HepG2 (cell line): ENCODE data around the gene ITGB7. TPM values are rescaled to one million over a fixed set of nuclear protein-coding genes. Genes with fewer than 3 reads are reported as not detected.

Experiments used
- ATF7 ChIP-seq, 2 experiments: fragments of 450-650 bp in 1 of 2; sonication (generic) in 1 of 2; formaldehyde crosslinking in 1 of 2; IDR thresholded peaks; 2 replicates each; pipeline versions ENCODE4 v1.4.0 to v1.6.1; 2016 to 2020; ENCODE audit warnings: antibody characterized with exemption in 1 of 2, mild to moderate bottlenecking in 1 of 2, missing genetic modification reagents in 1 of 2
- ERF ChIP-seq: IDR thresholded peaks from 2 replicates; pipeline ENCODE4 v1.6.1; 2018; ENCODE audit warnings: missing biosample characterization, missing genetic modification reagents
- GPN1 ChIP-seq: sonication (generic); formaldehyde crosslinking; IDR thresholded peaks from 2 replicates; pipeline ENCODE4 v1.5.1; 2020; ENCODE audit warnings: missing genetic modification reagents, borderline replicate concordance
- IRF1 ChIP-seq: sonication (generic); formaldehyde crosslinking; IDR thresholded peaks from 2 replicates; pipeline ENCODE4 v1.4.0; 2020; ENCODE audit warnings: low read depth, mild to moderate bottlenecking, missing genetic modification reagents
- IRF2 ChIP-seq: IDR thresholded peaks from 2 replicates; pipeline ENCODE4 v1.6.1; 2018; ENCODE audit warnings: missing genetic modification reagents, missing compliant biosample characterization
- IRF9 ChIP-seq: sonication (generic); formaldehyde crosslinking; IDR thresholded peaks from 2 replicates; pipeline ENCODE4 v1.8.0; 2022; ENCODE audit warnings: missing genetic modification reagents, mild to moderate bottlenecking, borderline replicate concordance
- MTA3 ChIP-seq: sonication (generic); formaldehyde crosslinking; IDR thresholded peaks from 2 replicates; pipeline ENCODE4 v1.4.0; 2020; ENCODE audit warnings: missing genetic modification reagents
- MYNN ChIP-seq: sonication (generic); formaldehyde crosslinking; IDR thresholded peaks from 2 replicates; pipeline ENCODE4 v1.4.0; 2020; ENCODE audit warnings: mild to moderate bottlenecking, low read depth, missing genetic modification reagents
- MYPOP ChIP-seq: sonication (generic); formaldehyde crosslinking; IDR thresholded peaks from 2 replicates; pipeline ENCODE4 v1.8.1; 2023; ENCODE audit warnings: mild to moderate bottlenecking, moderate library complexity, missing genetic modification reagents
- NCOA2 ChIP-seq: sonication (generic); formaldehyde crosslinking; IDR thresholded peaks from 2 replicates; pipeline ENCODE4 v1.8.0; 2022; ENCODE audit warnings: inconsistent platforms
- NFE2L2 ChIP-seq: fragments of 150-350 bp; IDR thresholded peaks from 2 replicates; pipeline ENCODE4 v1.6.1; 2014; ENCODE audit warnings: low read length
- PHB2 ChIP-seq: fragments of 450-650 bp; IDR thresholded peaks from 2 replicates; pipeline ENCODE4 v1.6.1; 2018; ENCODE audit not compliant: partially characterized antibody
- PPARG ChIP-seq: conservative IDR thresholded peaks from 2 replicates; pipeline ENCODE4 v1.6.1; 2016; ENCODE audit warnings: missing biosample characterization, missing genetic modification reagents
- SNAPC2 ChIP-seq: sonication (generic); formaldehyde crosslinking; IDR thresholded peaks from 2 replicates; pipeline ENCODE4 v1.8.1; 2022; ENCODE audit warnings: mild to moderate bottlenecking, missing genetic modification reagents
- ZBTB10 ChIP-seq: sonication (generic); formaldehyde crosslinking; IDR thresholded peaks from 2 replicates; pipeline ENCODE4 v1.4.0; 2020; ENCODE audit warnings: missing genetic modification reagents, borderline replicate concordance
- ZBTB4 ChIP-seq: sonication (generic); formaldehyde crosslinking; IDR thresholded peaks from 2 replicates; pipeline ENCODE4 v1.4.0; 2020; ENCODE audit warnings: missing genetic modification reagents, mild to moderate bottlenecking, borderline replicate concordance
- ZNF10 ChIP-seq: sonication (generic); formaldehyde crosslinking; IDR thresholded peaks from 2 replicates; pipeline ENCODE4 v1.4.0; 2020; ENCODE audit warnings: mild to moderate bottlenecking, low read depth, missing genetic modification reagents, borderline replicate concordance
- ZNF138 ChIP-seq: sonication (generic); formaldehyde crosslinking; IDR thresholded peaks from 2 replicates; pipeline ENCODE4 v1.5.0; 2020; ENCODE audit warnings: mild to moderate bottlenecking, low read depth, missing genetic modification reagents
- ZNF44 ChIP-seq: sonication (generic); formaldehyde crosslinking; IDR thresholded peaks from 2 replicates; pipeline ENCODE4 v1.5.1; 2020; ENCODE audit warnings: mild to moderate bottlenecking, missing genetic modification reagents
- ZNF878 ChIP-seq: sonication (generic); formaldehyde crosslinking; IDR thresholded peaks from 2 replicates; pipeline ENCODE4 v1.8.1; 2023; ENCODE audit warnings: mild to moderate bottlenecking, missing genetic modification reagents, moderate library complexity
- polyA plus RNA-seq, 8 experiments: library from polyadenylated mRNA; depleted of rRNA in 3 of 8; stranded (reverse) in 7 of 8; unstranded in 1 of 8; fragments of >200 nt; fragmentation: Illumina TruSeq in 4 of 8; extraction: Trizol in 4 of 8; gene quantifications; 2 replicates each; pipeline versions ENCODE4 v1.2.1 to v1.2.3, GENCODE V29; 2011 to 2016; ENCODE audit warnings: low read depth in 4 of 8, missing spikeins in 1 of 8, mixed read lengths in 1 of 8; ENCODE audit not compliant: insufficient read depth in 1 of 8
- total RNA-seq, 5 experiments: library from RNA; depleted of rRNA; stranded (reverse); fragments of >200 nt; fragmentation: Illumina TruSeq; extraction: Trizol; gene quantifications; 2 replicates each; pipeline ENCODE4 v1.2.3, GENCODE V29; 2016; ENCODE audit warnings: low read depth in 1 of 5

The ITGB7 gene
- total and polyA plus RNA-seq, 2 of the 13 experiments (the other 11 are each of a cell fraction or from before 2014, with no cell fraction given), result 0.16 to 0.18 TPM

- no peak; the same call in 1 of the 2 replicates for TF ChIP-seq ZNF44 (CRISPR knock-in tag)
- TF ChIP-seq ZNF138 (CRISPR knock-in tag), result no peak
- peak; percentile 68 for TF ChIP-seq ERF (CRISPR knock-in tag)
- TF ChIP-seq MTA3 (CRISPR knock-in tag), result no peak
- TF ChIP-seq PHB2, result no peak
- TF ChIP-seq SNAPC2 (CRISPR knock-in tag), result no peak
- TF ChIP-seq IRF1 (CRISPR knock-in tag), result no peak
- no peak for TF ChIP-seq ATF7 (IDR thresholded peaks at IDR 0.05)
- 0 out of 2 replicates have a peak, but pooled peaks have one; percentile 24 for TF ChIP-seq ATF7 (CRISPR knock-in tag; IDR thresholded peaks at IDR 0.05)
- no peak for TF ChIP-seq ZNF10 (CRISPR knock-in tag)
- TF ChIP-seq MYNN (CRISPR knock-in tag), result no peak
- TF ChIP-seq ZBTB10 (CRISPR knock-in tag), result no peak; the same call in 1 of the 2 replicates
- TF ChIP-seq IRF9, result 0 out of 2 replicates have a peak, but pooled peaks have one; percentile 63
- TF ChIP-seq GPN1 (CRISPR knock-in tag), result no peak; the same call in 1 of the 2 replicates
- TF ChIP-seq ZBTB4 (CRISPR knock-in tag), result no peak; the same call in 1 of the 2 replicates
- no peak for TF ChIP-seq ZNF878
- TF ChIP-seq NFE2L2, result no peak
- TF ChIP-seq PPARG (CRISPR knock-in tag), result peak; percentile 44; the same call in 1 of the 2 replicates
- TF ChIP-seq MYPOP (CRISPR knock-in tag), result peak; percentile 21; the same call in 1 of the 2 replicates
- TF ChIP-seq IRF2, result peak; percentile 79; the same call in 1 of the 2 replicates
- no peak for TF ChIP-seq NCOA2
These were observed 26.7 kb downstream of the ITGB7 start, which contains the start of the genes CSAD and ZNF740 (continued) for GRCh38 chr12:53180220-53180930.
